H1 (cell line): ENCODE data around the gene CLEC2A. TPM values are rescaled to one million over a fixed set of nuclear protein-coding genes. Genes with fewer than 3 reads are reported as not detected.

Experiments
- CTCF ChIA-PET: fragments of 300-600 bp; sonication (Branson Sonifier 250); formaldehyde crosslinking; loops from one replicate; lab custom pipeline; 2021; ENCODE audit not compliant: partially characterized antibody; lab: Charles Lee
- POLR2A ChIA-PET: fragments of 300-600 bp; sonication (Branson Sonifier 250); formaldehyde crosslinking; loops from one replicate; lab custom pipeline; 2021; ENCODE audit warnings: inconsistent platforms; ENCODE audit not compliant: partially characterized antibody; lab: Charles Lee
- DNase-seq, 2 experiments: peaks; one replicate each; pipeline versions ENCODE4 v3.0.0 to v3.0.0-alpha.2; 2010 to 2022; ENCODE audit warnings: low spot score in 2 of 2, low read depth in 1 of 2, mixed read lengths in 1 of 2
- FAIRE-seq: peaks from 2 replicates; lab custom pipeline; 2011; peaks lifted over from hg19 to GRCh38; lab: Jason Lieb, UNC
- H2AFZ ChIP-seq: 2 replicates; pipeline ENCODE4 v1.8.1; 2012; ENCODE audit warnings: low read length, inconsistent platforms
- H2AK5ac ChIP-seq: 2 replicates; pipeline ENCODE4 v1.6.1; 2013; ENCODE audit warnings: low read depth, low read length
- H2BK120ac ChIP-seq: replicated peaks from 2 replicates; pipeline ENCODE3; 2013; ENCODE audit warnings: low read depth, low read length, inconsistent platforms
- H2BK12ac ChIP-seq: 2 replicates; pipeline ENCODE4 v1.6.1; 2013; ENCODE audit warnings: low read depth, low read length
- H2BK15ac ChIP-seq: 2 replicates; pipeline ENCODE4 v1.6.1; 2013; ENCODE audit warnings: low read length
- H2BK20ac ChIP-seq: 2 replicates; pipeline ENCODE4 v1.6.1; 2013; ENCODE audit warnings: low read length
- H2BK5ac ChIP-seq: 2 replicates; pipeline ENCODE4 v1.6.1; 2013; ENCODE audit warnings: low read depth, low read length
- H3K14ac ChIP-seq: 2 replicates; pipeline ENCODE4 v1.6.1; 2013; ENCODE audit warnings: inconsistent platforms; ENCODE audit not compliant: insufficient read length
- H3K18ac ChIP-seq: 2 replicates; pipeline ENCODE4 v1.6.1; 2013; ENCODE audit warnings: low read length; ENCODE audit errors: extremely low read depth
- H3K23ac ChIP-seq: 2 replicates; pipeline ENCODE4 v1.6.1; 2013; ENCODE audit warnings: inconsistent platforms; ENCODE audit not compliant: insufficient read length
- H3K23me2 ChIP-seq: 2 replicates; pipeline ENCODE4 v1.6.1; 2013; ENCODE audit warnings: low read depth, low read length
- H3K27ac ChIP-seq: 2 replicates; pipeline ENCODE4 v1.6.1; 2011; ENCODE audit warnings: low read depth, low read length, inconsistent platforms
- H3K27me3 ChIP-seq, 4 experiments: replicated peaks in 1 of 4; 1 replicate in 1 of 4; 2 replicates in 3 of 4; pipeline versions ENCODE4 v1.6.1 to v1.8.1; 2011 to 2013; ENCODE audit warnings: low read length in 3 of 4, mild to moderate bottlenecking in 3 of 4, inconsistent platforms in 2 of 4, mixed read lengths in 2 of 4, moderate library complexity in 1 of 4; ENCODE audit not compliant: control insufficient read depth in 3 of 4, insufficient read depth in 3 of 4; ENCODE audit errors: extremely low read depth in 1 of 4
- H3K36me3 ChIP-seq, 4 experiments: 2 replicates each; pipeline versions ENCODE4 v1.6.1 to v1.8.1; 2011 to 2013; ENCODE audit warnings: mild to moderate bottlenecking in 4 of 4, low read length in 3 of 4, moderate library complexity in 2 of 4, control low read depth in 1 of 4, inconsistent platforms in 1 of 4; ENCODE audit not compliant: insufficient read depth in 4 of 4, control insufficient read depth in 2 of 4
- H3K4ac ChIP-seq: replicated peaks from 2 replicates; pipeline ENCODE3; 2013; ENCODE audit warnings: low read length, low read depth, mixed read lengths, inconsistent platforms; ENCODE audit not compliant: insufficient read length
- H3K4me1 ChIP-seq, 4 experiments: replicated peaks in 1 of 4; 1 replicate in 1 of 4; 2 replicates in 3 of 4; pipeline versions ENCODE4 v1.6.1 to v1.8.1; 2011 to 2013; ENCODE audit warnings: low read length in 3 of 4, inconsistent platforms in 2 of 4, mixed read lengths in 1 of 4; ENCODE audit not compliant: insufficient read depth in 4 of 4, control insufficient read depth in 3 of 4
- H3K4me2 ChIP-seq, 2 experiments: 2 replicates each; pipeline versions ENCODE4 v1.6.1 to v1.8.1; 2011 to 2013; ENCODE audit warnings: low read depth in 2 of 2, low read length in 2 of 2, control low read depth in 1 of 2, inconsistent platforms in 1 of 2, mild to moderate bottlenecking in 1 of 2; ENCODE audit not compliant: insufficient read depth in 1 of 2
- H3K4me3 ChIP-seq, 4 experiments: fragments of 200-600, 300-600 bp in 1 of 4; sonication (generic), shearing (Covaris generic), sonication (Bioruptor Twin) in 1 of 4; 2 replicates each; pipeline versions ENCODE4 v1.5.1 to v1.8.1; 2011 to 2016; ENCODE audit warnings: low read length in 4 of 4, low read depth in 3 of 4, control low read depth in 2 of 4, inconsistent platforms in 2 of 4, mild to moderate bottlenecking in 2 of 4, mixed read lengths in 1 of 4, moderate library complexity in 1 of 4; ENCODE audit not compliant: insufficient read depth in 2 of 4; ENCODE audit errors: extremely low read depth in 1 of 4
- H3K56ac ChIP-seq: replicated peaks from 2 replicates; pipeline ENCODE3; 2013; ENCODE audit warnings: low read depth, mild to moderate bottlenecking, mixed read lengths, low read length, inconsistent platforms; ENCODE audit not compliant: insufficient read length
- H3K79me1 ChIP-seq: 2 replicates; pipeline ENCODE4 v1.6.1; 2013; ENCODE audit warnings: low read depth, low read length, control low read depth
- H3K79me2 ChIP-seq, 2 experiments: 2 replicates each; pipeline versions ENCODE4 v1.6.1 to v1.8.1; 2012 to 2013; ENCODE audit warnings: low read length in 2 of 2, mild to moderate bottlenecking in 2 of 2, inconsistent platforms in 1 of 2; ENCODE audit not compliant: insufficient read depth in 2 of 2, control insufficient read depth in 1 of 2
- H3K9ac ChIP-seq, 4 experiments: replicated peaks in 1 of 4; 1 replicate in 1 of 4; 2 replicates in 3 of 4; pipeline versions ENCODE4 v1.6.1 to v1.8.1; 2011 to 2013; ENCODE audit warnings: low read depth in 3 of 4, low read length in 3 of 4, control low read depth in 2 of 4, mild to moderate bottlenecking in 2 of 4, moderate library complexity in 2 of 4, inconsistent platforms in 1 of 4; ENCODE audit errors: extremely low read depth in 1 of 4
- H3K9me3 ChIP-seq, 2 experiments: 2 replicates each; pipeline versions ENCODE4 v1.6.1 to v1.8.1; 2012 to 2013; ENCODE audit warnings: mild to moderate bottlenecking in 2 of 2, moderate library complexity in 2 of 2, control low read depth in 1 of 2, inconsistent platforms in 1 of 2, low read depth in 1 of 2, low read length in 1 of 2, mixed read lengths in 1 of 2; ENCODE audit not compliant: insufficient read depth in 2 of 2
- H4K20me1 ChIP-seq, 2 experiments: replicated peaks in 1 of 2; 2 replicates each; pipeline versions ENCODE3 to v1.8.1; 2011 to 2013; ENCODE audit warnings: inconsistent platforms in 2 of 2, low read length in 2 of 2, mild to moderate bottlenecking in 1 of 2; ENCODE audit not compliant: insufficient read depth in 2 of 2, control insufficient read depth in 1 of 2
- H4K5ac ChIP-seq: 2 replicates; pipeline ENCODE4 v1.6.1; 2013; ENCODE audit warnings: low read length, low read depth, mixed read lengths, inconsistent platforms; ENCODE audit not compliant: insufficient read length
- H4K8ac ChIP-seq: 2 replicates; pipeline ENCODE4 v1.8.0; 2013; ENCODE audit warnings: mild to moderate bottlenecking, moderate library complexity, low read length, inconsistent platforms; ENCODE audit not compliant: insufficient read depth; ENCODE audit errors: extremely low read depth
- H4K91ac ChIP-seq: replicated peaks from 2 replicates; pipeline ENCODE3; 2013; ENCODE audit warnings: low read length, mixed read lengths, inconsistent platforms; ENCODE audit not compliant: insufficient read length
- CHD1 ChIP-seq: IDR thresholded peaks from 2 replicates; pipeline ENCODE4 v1.6.1; 2012; ENCODE audit warnings: low read depth, low read length, improper control_type of control experiment
- CTBP2 ChIP-seq: IDR thresholded peaks from 2 replicates; pipeline ENCODE4 v1.7.0; 2011; ENCODE audit warnings: borderline replicate concordance, mild to moderate bottlenecking, moderate library complexity, mixed read lengths, low read length; ENCODE audit not compliant: insufficient read depth, insufficient read length
- EP300 ChIP-seq, 2 experiments: IDR thresholded peaks; 1 replicate in 1 of 2; 2 replicates in 1 of 2; pipeline ENCODE4 v1.6.1; 2011 to 2012; ENCODE audit warnings: low read depth in 2 of 2, low read length in 2 of 2, mild to moderate bottlenecking in 2 of 2, borderline replicate concordance in 1 of 2, inconsistent platforms in 1 of 2, moderate library complexity in 1 of 2
- GABPA ChIP-seq: IDR thresholded peaks from 2 replicates; pipeline ENCODE4 v1.6.1; 2011; ENCODE audit warnings: mild to moderate bottlenecking, low read length, moderate library complexity, borderline replicate concordance; ENCODE audit not compliant: insufficient read depth
- JUN ChIP-seq: IDR thresholded peaks from 2 replicates; pipeline ENCODE4 v1.6.1; 2011; ENCODE audit warnings: low read depth, mild to moderate bottlenecking, improper control_type of control experiment, low read length
- KDM1A ChIP-seq: fragments of 200-600, 300-600 bp; sonication (generic); IDR thresholded peaks from 2 replicates; pipeline ENCODE4 v1.7.1; 2016; ENCODE audit warnings: mild to moderate bottlenecking, low read length, borderline replicate concordance
- KDM5A ChIP-seq: fragments of 200-600 bp; IDR thresholded peaks from 2 replicates; pipeline ENCODE4 v1.7.1; 2012; ENCODE audit warnings: mild to moderate bottlenecking, low read length, inconsistent platforms, mixed read lengths
- NRF1 ChIP-seq: IDR thresholded peaks from 2 replicates; pipeline ENCODE4 v1.6.1; 2011; ENCODE audit warnings: mild to moderate bottlenecking, low read depth, low read length, improper control_type of control experiment
- POU5F1 ChIP-seq: IDR thresholded peaks from 2 replicates; pipeline ENCODE4 v1.6.1; 2011; ENCODE audit warnings: low read depth, mild to moderate bottlenecking, low read length, moderate library complexity
- SP4 ChIP-seq: IDR thresholded peaks from 2 replicates; pipeline ENCODE4 v1.6.1; 2012; ENCODE audit warnings: low read length, inconsistent platforms
- TCF12 ChIP-seq: IDR thresholded peaks from 2 replicates; pipeline ENCODE4 v1.6.1; 2011; ENCODE audit warnings: low read depth, mild to moderate bottlenecking, low read length
- WGBS, 2 experiments: shearing (Covaris generic) in 1 of 2; methylation state at CpG; one replicate each; pipeline versions ENCODE4 v1.1.6 to v1.1.7; 2013 to 2015; ENCODE audit warnings: low lambda C conversion rate in 2 of 2, mixed read lengths in 2 of 2, inconsistent platforms in 1 of 2, low coverage in 1 of 2, missing lambda C conversion rate in 1 of 2; ENCODE audit not compliant: insufficient replicate concordance in 2 of 2, insufficient coverage in 1 of 2, insufficient read length in 1 of 2; ENCODE audit errors: extremely low coverage in 1 of 2, missing lambda C conversion rate in 1 of 2; 5-methylcytosine and 5-hydroxymethylcytosine counted together
- polyA plus RNA-seq, 7 experiments: library from polyadenylated mRNA; depleted of rRNA in 3 of 7; stranded (reverse) in 5 of 7; unstranded in 2 of 7; fragments of >200 nt in 5 of 7; fragments of 200-250 nt in 2 of 7; gene quantifications; 1 replicate in 5 of 7; 2 replicates in 1 of 7; 4 replicates in 1 of 7; pipeline versions ENCODE4 v1.2.1 to v1.2.3, GENCODE V29; 2011 to 2013; ENCODE audit warnings: missing spikeins in 2 of 7, mixed read lengths in 2 of 7
- total RNA-seq: library from RNA; stranded (reverse); fragmentation: NEBNext Ultra II Directional; extraction: Animal tissue kit (Norgen Biotek cat#: 25700); gene quantifications from 2 replicates; pipeline ENCODE4 v1.2.1, GENCODE V29; 2021
- TF ChIP-seq, protein P1 (sequence below), 3 experiments: IDR thresholded peaks; 1 replicate in 2 of 3; 2 replicates in 1 of 3; pipeline versions ENCODE4 v1.5.1 to v1.6.1; 2011; ENCODE audit warnings: low read length in 3 of 3, mild to moderate bottlenecking in 3 of 3, inconsistent platforms in 2 of 3, low read depth in 1 of 3, moderate library complexity in 1 of 3; ENCODE audit not compliant: insufficient read depth in 1 of 3; ENCODE audit errors: control extremely low read depth in 1 of 3

CLEC2A gene
- total and polyA plus RNA-seq, 2 of the 8 experiments (the other 6 are each of a cell fraction or from before 2014, with no cell fraction given): 0.63 to 3.7 TPM

- Histone ChIP-seq H3K27me3 (no peaks in the 10 kb centered on the region), H3K79me2 (no peaks in the 10 kb centered on the region), H3K18ac (no peak overlapping the region), H3K23me2 (no peaks in the 10 kb centered on the region), H4K91ac (no peak overlapping the region), H3K27ac (no peak overlapping the region), H3K79me1 (no peaks in the 10 kb centered on the region), H4K8ac (no peak overlapping the region), H2AFZ (no peak overlapping the region), H3K4me2 (no peak overlapping the region), H2BK12ac (no peak overlapping the region), H3K14ac (no peak overlapping the region), H3K9me3 (no peaks in the 10 kb centered on the region), H2BK15ac (no peak overlapping the region), H3K23ac (no peak overlapping the region), H3K9ac (no peak overlapping the region), H3K4me3 (no peak overlapping the region), H2BK20ac (no peak overlapping the region), H3K4ac (no peak overlapping the region), H3K4me1 (no peaks in the 10 kb centered on the region), H4K20me1 (no peaks in the 10 kb centered on the region), H4K5ac (no peak overlapping the region), H2BK5ac (no peak overlapping the region), H2BK120ac (no peak overlapping the region), H2AK5ac (no peak overlapping the region), H3K36me3 (no peaks in the 10 kb centered on the region), H3K56ac (no peak overlapping the region)
- FAIRE-seq (no peak), DNase-seq (no peak)
- ChIA-PET CTCF (interaction anchor here (0.5 to 2.0 kb wide), 4 partner anchors 124 to 205 kb away, joined by 3 to 5 read pairs (median 3); no protein-coding TSS in a partner anchor), POLR2A (no interaction called here)
- 88% methylated on average over 2 of the region's 2 CpGs; no CpG with 5 or more reads in 1 of the 2 experiments for WGBS, 2 experiments
- TF ChIP-seq JUN (no peak), CHD1 (no peak), KDM1A (no peak), GABPA (no peak), KDM5A (no peak), EP300 (IDR thresholded peaks at IDR 0.05; ENCODE audit: borderline replicate concordance in 1 of 2, low read depth in 2 of 2, low read length in 2 of 2) (no peak), CTBP2 (no peak), SP4 (no peak), NRF1 (no peak), POU5F1 (no peak), TCF12 (no peak)
- TF ChIP-seq, protein P1, sequence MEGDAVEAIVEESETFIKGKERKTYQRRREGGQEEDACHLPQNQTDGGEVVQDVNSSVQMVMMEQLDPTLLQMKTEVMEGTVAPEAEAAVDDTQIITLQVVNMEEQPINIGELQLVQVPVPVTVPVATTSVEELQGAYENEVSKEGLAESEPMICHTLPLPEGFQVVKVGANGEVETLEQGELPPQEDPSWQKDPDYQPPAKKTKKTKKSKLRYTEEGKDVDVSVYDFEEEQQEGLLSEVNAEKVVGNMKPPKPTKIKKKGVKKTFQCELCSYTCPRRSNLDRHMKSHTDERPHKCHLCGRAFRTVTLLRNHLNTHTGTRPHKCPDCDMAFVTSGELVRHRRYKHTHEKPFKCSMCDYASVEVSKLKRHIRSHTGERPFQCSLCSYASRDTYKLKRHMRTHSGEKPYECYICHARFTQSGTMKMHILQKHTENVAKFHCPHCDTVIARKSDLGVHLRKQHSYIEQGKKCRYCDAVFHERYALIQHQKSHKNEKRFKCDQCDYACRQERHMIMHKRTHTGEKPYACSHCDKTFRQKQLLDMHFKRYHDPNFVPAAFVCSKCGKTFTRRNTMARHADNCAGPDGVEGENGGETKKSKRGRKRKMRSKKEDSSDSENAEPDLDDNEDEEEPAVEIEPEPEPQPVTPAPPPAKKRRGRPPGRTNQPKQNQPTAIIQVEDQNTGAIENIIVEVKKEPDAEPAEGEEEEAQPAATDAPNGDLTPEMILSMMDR (IDR thresholded peaks at IDR 0.05; ENCODE audit: control extremely low read depth in 1 of 3, insufficient read depth in 1 of 3, low read depth in 1 of 3, low read length in 3 of 3): no peak
These were observed 2.9 kb upstream of the CLEC2A start for GRCh38 chr12:9935026-9935425.
